8988T (cell line): ENCODE data around the gene DCBLD1.
A peak's percentile ranks its signal among the peaks of the same experiment; 100 is the strongest.

Source experiments
- DNase-seq: peaks from one replicate; pipeline ENCODE4 v3.0.0; 2011

The DCBLD1 gene

DNA sequence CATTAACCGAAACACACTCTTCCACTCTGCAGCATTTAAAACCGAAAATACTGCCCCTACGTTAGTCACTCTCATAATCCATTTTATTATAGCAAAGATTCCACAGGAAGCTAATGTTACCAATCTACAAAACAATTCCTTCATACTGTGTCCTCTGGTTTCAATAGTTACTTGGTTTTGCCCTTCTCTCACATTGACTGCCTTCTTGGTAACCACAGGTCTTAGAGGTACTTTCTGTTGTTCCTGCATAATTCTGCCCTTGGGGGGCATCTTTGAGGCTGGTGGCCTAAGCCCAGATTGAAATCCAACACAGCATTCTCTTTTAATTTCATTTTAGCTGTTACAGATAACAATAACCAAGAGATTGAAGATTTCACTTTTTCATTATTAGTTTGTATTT lies 9.8 kb upstream of the DCBLD1 start:
- no peak for DNase-seq

DNA sequence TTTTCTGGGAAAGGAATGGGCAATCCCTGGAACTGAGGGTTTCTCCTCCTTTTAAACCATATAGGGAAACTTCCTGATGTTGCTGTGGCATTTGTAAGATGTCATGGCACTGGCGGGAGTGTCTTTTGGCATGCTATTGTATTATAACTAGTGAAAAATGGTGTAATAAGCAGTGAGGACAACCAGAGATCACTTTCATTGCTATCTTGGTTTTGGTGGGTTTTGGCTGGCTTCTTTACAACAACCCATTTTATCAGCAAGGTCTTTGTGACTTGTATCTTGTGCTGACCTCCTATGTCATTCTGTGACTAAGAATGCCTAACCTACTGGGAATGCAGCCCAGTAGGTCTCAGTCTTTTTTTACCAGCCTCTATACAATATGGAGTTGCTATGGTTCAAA lies 9.1 kb upstream of the DCBLD1 start:
- DNase-seq = no peak

DNA sequence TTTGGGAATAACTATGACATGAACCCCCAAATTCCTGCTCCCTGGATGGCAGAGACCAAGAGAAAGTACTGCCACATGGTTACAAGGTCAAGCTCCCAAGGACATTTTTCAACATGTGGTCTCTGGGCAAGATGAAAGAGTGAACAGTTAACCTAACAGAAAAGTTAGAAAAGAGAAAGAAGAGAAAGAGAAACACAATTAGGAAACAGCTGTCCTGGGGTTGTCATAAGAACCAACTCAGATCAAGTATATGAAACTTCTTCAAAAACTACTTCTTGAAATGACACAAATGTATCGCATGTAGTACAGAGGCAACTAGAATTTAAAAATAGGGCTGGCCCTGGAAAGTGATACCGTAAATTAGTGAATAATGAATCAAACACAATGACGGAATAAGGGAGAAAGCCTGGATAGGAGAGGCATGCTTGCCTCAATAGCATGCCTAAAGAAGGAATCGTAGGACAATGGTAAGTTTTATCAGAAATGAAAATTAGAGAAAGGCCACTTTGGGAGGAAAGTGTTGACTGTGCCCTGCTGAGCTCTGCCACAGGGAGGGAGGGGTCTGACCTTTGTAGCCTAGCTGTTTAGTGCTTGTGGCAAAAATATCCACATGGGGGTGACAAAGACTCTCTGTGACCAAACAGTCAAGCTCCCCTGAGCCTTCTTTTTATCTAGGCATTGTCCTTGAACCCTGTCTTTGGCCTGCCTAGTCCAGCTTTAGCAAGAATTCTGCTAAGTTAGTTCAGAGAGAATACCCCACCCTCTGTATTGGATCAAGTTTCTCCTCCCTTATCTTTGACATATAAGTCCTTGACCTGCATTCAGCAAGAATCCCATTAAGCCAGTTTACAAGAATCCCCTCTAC lies 4.3 kb upstream of the DCBLD1 start:
- no peak for DNase-seq

DNA sequence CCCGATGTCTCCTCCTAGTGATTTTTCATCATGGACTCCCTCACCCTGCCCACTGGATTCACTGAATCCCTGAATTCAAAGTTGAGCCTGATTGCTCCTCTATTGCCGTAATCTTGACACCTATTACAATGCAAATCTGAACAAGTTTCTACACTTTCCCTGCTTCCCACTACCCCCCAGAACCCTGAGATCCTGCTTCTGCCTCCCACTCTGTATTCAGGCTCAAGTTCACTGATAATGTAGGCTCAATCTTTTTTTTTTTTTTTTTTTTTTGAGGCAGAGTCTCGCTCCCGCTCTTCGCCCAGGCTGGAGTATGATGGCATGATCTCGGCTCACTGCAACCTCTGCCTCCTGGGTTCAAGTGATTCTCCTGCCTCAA lies 3.6 kb upstream of the DCBLD1 start:
- no peak for DNase-seq

DNA sequence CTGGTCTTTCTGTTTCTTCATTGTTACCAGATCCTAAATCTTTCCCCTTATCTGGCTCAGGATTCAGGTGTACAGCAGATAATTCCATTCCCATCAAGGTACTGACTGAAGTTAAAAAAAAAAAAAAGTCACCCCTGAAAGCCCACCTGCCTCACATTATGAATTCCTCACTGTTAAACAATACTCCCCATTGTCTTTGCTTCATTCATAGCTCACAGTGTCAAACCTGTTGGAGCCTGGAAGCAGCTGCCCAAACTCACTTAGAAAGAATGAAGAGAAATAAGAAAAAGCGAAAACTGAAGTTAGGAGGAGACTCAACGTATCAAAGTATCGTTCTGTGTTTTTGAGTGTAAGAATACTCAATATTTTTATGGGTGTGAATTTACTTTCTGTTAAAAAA lies 1.8 kb upstream of the DCBLD1 start:
- DNase-seq = no peak

DNA sequence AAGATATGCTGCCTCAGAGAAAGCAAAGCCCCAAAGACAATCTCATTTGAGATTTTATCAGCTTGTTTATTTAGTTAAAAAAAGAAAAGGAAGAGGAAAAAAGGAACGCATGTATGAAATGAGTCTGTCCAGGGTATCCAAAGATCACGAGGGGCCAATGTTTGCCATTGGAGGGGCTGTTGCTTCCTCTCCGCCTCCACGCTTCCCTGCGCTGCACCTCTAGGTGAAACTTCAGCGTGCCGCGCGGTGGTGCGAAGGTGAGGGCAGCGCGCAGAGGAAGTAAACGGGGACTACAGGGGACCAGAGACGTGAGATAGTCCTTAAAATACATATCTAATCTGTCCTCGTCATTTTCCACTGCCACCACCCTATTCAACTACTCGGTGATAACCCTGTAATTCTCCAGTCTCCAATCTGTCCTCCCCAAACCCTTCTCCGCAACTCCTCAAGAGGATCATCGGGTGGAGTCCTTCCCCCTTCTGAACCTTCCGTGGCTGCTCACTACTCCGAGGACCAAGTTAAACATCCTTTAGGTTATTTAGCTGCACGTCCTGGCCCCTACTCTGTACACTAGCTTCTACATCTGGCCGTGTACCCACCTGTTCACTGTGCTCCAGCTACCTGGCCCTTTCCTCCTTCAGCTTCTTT lies 1.1 kb upstream of the DCBLD1 start:
- no peak for DNase-seq

DNA sequence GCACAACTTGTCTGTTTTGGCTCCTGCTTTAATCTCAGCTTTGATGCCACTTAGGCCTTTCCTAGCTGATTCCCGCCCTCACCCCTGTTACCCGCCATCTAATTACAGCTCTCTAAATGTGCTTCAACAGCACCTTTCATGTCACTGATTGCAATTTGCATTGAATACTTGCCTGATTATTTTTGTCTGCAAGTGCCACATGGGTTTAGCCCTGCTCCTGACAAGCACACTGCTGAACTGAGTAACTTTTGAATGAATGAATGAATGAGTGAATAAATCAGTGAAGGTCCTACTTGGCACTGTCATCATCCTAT lies 591 bp upstream of the DCBLD1 start:
- no peak for DNase-seq

DNA sequence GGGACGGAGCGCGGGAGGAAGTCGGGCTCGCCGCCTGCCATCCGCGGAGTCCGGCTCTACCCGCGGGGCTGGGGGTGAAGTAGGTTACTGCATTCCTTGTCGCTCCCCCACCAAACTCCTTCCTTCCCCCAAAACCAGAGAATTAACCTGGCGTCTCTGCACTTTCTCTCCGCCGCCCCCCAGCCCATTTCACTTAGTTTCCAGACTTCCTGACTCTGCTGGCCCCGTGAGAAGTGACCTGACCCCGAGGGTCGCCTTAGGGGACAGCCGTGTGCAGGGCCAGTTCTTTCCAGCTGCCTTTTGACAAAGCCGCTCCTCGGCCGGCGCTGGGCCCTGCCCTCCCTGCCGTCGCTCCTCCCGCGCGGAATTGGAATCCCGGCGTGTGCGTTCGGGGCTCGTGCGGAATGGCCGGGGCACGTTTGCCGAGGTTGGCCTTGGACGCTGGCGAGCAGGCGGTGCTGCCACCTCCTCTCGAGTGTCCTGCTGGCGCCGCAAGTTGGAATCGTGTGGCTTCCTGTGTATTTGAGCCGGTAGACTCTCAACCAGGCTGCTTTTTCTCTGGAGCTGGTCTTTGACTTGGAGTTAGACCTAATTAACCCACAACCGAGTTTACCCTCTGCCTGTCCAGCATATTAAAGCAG lies 650 bp downstream of the DCBLD1 start:
- DNase-seq = peak; percentile 43

DNA sequence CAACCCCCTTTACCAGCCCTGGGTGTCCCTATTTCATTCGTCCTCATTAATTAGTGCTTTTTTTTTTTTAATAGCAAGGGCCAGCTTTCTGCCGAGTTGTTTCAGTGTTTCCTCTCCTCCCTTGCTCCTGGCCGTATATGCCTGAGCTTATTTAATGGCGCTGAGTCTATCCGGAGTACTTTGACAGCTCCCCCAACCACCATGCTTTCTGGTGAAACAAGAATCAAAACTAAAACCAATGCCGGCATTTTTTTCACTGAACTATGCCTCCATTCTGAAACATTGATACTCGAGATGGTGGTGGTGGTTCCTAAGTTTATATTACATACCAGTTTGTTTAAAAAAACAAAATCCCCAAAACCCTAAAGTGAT lies 1.2 kb downstream of the DCBLD1 start:
- DNase-seq = no peak

DNA sequence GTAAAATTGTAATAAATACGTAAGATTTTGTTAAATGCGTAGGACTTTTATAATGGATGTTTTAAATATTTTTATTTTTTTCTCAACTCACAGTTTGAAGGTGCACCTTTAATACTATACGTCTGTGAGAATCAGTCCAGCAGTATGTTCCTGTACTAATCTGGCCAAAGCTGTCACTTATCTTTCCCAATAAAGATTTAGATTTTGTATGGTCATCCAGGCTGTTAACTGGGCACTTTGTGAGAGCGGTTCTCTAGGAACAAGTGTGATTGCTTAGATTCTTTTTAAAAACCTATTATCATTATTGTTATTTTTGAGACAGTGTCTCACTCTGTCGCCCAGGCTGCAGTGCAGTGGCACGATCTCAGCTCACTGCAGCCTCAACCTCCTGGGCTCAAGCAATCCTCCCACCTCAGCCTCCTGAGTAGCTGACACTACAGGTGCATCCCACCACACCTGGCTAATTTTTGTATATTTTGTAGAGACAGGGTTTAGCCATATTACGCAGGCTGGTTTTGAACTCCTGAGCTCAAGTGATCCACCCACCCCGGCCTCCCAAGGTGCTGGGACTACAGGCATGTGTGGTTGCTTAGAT lies 1.7 kb downstream of the DCBLD1 start:
- DNase-seq = no peak

DNA sequence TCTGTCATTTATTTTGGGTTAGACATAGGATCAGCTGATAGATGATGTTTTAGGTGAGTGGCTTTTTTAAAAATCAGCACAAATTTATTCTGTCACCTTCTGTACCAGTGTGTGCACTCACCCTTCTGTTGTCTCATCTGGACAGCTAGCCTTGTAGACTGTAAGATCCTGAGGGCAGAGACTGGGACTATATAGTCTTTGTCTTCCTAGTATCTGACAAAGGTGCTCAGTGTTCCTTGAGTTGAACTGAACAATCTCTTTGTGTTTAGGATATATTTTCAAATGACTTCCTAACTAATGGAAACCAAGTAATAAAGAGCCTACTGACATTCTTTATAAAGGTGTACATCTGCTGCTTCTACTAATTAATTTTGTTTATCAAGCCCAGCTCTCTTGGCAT lies 3.0 kb downstream of the DCBLD1 start:
- DNase-seq = no peak

DNA sequence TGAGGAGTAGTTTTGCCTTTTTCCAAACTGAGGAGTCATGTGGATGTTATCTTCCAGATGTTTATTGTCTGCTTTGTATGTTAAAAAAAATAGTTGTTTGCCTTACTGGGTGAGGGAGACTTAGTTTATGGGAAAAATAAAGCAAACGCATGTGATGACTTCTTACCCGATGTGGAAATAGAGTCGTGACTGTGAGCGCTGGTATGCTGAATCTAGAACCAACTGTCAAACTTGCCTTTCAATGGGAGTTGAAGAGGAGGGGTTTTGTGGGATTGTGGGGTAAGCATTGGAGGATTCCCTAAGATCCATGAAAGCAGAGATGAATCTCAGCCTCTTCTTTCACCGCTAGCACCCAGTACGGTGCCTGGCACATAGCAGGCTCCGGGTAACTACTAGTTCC lies 5.3 kb downstream of the DCBLD1 start:
- no peak for DNase-seq

DNA sequence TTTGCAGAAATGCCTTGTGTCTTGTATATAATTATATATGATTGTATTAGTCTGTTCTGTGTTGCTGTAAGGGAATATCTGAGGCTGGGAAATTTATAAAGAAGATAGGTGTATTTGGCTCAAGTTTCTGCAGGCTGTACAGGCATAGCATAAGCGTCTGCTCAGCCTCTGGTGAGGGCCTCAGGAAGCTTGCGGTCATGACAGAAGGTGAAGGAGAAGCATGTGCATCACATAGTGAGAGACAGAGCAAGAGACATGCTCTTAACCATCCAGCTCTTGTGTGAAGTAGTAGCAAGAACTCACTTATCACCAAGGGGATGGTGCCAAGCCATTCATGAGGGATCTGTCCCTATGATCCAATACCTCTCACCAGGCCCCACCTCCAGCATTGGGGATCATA lies 6.5 kb downstream of the DCBLD1 start:
- no peak for DNase-seq

DNA sequence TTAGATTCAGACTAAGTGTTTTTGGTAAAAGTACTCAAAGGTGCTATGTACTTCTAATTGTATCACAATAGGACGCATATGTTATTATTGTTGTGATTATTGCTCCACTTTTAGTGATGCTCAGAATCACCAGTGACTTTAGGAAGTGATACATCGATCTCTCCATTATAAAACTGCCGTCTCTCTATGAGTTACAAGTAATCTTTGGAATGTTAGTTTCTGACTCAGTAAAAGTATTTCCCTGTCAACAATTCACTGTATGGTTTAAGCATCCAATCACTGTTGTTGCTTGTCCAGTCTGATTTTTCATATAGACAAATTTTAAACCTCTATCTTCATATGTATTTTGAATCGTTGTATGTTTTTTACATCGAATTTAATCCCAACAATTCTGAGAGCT lies 9.4 kb downstream of the DCBLD1 start:
- DNase-seq = no peak

DNA sequence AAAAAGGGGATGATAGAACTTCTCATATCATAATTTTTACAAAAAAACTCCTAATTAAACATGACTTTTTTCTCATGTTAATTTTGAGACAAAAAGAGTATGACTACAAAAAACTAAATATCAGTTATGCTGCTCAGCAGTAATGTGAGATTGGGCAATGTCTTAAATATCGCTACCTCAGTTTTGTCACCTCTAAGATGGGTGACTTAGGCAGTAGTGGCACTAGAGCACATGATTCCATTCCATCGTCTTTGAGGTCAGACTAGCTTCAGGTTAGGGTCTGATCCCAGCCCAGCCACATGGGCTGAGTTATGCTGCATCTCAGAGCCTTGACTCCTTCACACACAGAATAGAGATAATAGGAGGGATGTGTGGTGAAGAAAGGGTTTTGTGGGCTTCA lies 11.0 kb downstream of the DCBLD1 start:
- DNase-seq = no peak

DNA sequence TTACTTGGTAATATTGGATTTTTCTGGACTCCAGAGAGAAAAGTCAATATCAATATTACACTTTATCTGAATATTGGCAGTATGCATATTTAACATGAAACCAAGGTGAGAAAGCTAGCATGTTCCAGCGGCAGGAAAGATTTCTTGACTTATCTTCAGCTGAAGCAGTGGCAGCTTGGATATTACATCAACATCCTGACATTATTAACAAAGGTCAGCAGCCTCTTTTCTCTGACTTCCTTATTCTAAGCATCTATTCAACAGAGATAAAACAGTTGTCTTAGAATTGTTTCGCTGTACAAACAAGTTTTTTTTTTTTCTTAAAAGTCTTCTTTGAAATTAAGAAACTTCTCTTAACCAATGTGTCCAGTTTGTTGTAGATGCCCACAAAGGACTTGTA lies 11.8 kb downstream of the DCBLD1 start:
- DNase-seq = no peak

DNA sequence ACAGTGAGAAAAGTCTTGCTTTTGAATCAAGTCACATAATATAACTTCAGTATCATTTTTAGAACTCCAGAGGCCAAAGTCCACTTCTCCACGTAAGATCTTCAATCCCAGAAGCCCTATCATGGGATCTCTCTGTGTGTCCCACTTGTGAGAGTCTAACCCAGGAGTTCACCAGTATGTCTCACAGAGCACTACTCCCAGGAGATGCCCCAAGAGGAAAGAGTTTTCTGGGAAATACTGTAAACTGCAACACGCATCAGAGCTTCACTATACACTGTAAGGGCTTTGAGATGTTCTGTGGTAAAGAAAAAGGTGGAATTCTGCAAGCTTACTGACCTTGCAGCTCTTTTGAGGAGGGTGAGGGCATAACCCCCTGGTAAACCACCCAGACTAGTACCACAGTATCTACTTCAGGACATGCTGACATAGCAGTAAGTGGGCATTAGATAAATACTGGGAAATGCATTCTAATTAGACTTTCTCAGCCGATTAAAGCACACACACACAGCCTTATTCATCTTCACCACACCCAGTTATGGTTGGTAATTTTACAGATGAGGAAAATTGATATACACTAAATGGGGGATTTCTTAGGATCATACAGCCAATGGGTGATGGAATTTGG lies 12.3 kb downstream of the DCBLD1 start:
- DNase-seq = no peak

DNA sequence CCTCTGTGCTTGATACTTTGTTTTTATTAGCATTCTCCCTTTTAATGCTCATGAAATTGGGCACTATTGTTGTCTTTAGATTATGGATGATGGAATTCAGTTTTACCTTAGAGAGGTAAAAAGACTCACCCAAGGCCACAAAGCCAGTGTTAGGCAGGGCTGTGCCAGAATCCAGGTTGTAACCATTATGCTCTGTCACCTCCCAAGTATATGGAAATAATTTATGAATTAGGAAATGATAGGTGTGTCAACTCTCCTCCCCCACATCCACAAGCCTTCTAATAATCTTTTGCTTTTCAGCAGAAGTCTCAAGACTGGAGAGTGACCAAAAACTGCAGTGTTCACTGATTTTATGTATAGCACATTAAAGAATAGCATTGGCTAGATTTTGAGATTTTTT lies 13.0 kb downstream of the DCBLD1 start:
- DNase-seq = no peak

DNA sequence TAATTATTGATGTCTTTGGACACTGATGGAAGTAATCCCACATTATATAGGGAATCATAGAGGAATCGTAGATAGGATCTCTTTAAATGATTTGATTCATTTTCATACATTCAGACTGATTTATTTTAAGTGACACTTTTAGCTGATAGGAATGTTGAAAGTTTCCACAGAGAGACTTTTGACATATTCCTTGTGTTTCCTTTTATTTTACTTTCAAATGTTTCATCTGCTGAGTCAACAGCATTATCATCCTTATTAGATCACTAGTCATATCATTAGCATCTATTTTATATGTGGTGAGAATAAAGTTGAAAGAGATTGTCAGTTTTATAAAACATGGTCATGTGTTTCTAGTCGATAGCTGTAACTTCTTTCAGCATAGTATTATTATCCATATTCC lies 13.4 kb downstream of the DCBLD1 start:
- DNase-seq = no peak

DNA sequence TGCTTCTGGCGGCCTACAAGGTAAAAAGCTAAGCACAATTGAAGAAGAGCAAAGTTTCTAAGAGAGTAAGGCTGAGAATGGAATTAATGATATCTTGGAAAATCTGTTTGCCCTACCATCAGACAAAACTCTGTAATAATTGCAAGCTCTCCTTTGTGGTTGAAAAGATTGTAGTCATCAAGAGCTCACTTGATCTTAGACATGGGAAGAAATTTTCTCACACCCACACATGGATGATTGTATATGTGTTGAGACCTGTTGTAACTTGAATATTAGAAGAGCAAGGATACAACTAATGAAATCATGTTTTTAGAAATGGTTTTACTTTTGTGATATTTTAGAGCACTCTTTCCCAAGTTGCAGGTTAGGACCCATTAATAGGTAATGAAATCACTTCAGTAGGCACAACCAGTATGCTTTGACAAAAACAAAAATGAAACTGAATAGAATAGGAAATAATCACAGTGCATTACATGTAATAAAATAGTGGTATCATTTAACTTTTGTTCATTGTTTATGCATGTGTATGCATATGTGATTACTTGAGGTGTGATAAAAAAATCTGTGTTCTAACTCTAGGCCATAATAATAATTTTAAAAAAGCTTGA lies 14.0 kb downstream of the DCBLD1 start:
- DNase-seq = no peak

DNA sequence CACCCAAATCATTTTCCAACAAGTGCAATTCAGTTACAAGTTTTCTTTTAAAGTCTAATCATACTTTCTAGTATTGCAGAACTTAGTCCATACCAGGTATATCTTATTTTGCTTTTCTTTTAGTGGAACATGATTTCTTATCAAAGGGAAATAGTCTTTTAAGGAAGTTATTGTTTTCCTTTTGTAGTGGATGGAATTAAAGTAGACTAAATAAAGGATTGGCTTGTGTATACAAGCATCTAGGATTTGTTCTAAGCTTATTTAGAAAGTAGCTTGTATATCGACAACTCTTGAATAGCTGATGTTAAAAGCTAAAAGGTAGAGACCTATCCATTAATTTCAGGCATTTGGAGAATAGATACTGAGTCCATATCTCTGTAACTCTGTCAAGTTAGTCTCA lies 14.8 kb downstream of the DCBLD1 start:
- DNase-seq = no peak

DNA sequence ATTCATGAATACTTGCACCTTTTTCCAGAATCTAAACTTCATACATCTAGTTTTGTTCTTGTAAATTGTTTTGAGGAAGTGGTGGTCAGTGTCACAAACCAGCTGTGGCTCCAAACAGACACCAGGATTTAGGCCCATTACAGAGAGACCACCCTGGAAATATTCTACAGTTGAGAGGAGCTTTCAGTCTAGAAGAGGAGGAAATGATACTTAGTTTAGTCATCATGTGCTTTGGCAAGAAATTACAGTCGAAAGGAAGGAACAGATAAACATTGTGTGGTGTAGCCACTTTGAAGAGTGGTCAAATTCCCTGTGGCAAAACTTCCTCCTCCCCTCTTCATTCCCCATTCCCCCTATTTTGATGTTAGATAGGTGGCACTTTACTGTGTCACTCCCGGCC lies 15.7 kb downstream of the DCBLD1 start:
- DNase-seq = no peak

DNA sequence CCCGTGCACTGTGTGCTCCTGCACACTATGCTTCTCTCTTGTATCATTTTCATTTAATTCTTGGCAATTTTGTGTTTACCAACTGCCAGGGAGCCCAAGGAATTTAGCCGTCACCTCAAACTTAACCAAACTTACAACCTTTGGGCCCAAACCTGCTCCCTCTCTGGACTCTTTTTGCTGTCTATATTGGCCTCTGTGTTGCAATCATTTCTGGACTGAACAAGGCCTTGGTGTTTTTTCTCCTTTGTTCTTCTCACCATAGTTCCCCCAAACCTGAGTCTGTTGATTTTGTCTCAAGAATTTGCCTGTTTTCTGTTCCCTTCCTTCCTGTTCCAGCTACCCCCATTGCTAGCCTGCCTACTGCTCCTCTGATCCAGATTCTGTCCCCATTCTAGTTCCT lies 19.2 kb downstream of the DCBLD1 start:
- no peak for DNase-seq
